ENCODE data around the gene GTF2B.
A peak's percentile ranks its signal among the peaks of the same experiment; 100 is the strongest.
"Not testable (repeated sequence)": the region's sequence is repeated elsewhere in the genome, so short reads cannot be mapped to it uniquely, and the experiment has no call there.

Gene GTF2B

DNA sequence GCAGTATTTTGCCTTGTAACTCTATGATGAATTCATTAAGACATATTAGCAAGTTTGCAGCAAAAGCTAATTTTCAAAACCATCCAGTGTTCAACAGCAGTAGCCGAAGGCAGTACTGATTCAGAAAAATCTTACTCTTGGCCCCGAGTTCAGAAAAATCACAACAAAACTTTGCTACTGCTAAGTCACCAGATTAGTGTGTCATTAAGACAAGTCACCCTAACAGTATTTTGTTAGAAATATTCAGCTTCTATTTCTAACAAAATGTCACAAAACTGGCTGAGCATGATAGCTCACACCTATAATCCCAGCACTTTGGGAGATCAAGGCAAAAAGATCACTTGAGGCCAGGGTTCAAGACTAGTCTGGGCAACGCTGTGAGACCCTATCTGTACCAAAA, 8.2 kb downstream of the GTF2B start:
- no peak for DNase-seq (ENCODE audit: low spot score)

DNA sequence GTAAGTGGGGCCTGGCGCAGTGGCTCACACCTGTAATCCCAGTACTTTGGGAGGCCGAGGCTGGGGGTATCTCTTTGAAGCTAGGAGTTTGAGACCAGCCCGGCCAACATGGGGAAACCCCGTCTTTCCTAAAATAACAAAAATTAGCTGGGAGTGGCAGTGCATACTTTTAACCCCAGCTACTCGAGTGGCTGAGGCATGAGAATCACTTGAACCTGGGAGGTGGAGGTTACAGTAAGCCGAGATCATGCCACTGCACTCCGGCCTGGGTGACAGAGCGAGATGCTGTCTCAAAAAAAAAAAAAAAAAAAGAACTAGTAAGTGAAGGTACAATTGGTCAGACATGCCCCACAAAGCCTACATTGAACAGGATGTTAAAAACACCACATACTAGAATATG, 10.7 kb downstream of the GTF2B start:
- DNase-seq (ENCODE audit: low spot score): not testable (repeated sequence)

DNA sequence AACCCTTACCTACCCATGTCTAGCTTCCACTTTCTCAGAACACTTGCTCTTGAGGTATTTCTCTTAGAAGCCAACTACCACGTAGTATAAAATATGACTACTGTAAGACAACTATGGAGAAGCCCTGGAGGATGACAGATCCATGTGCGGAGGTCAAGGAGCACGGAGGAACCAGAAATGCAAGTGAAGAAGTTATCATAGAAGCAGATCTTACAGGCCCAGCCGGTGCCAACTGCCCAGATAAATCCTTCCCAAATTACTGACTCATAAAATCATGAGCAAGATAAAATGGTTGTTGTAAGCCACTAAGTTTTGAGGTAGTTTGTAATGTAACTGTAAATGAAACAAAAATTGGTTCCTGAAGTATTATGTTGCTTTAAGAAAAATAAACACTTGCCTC, 12.6 kb downstream of the GTF2B start:
- DNase-seq (ENCODE audit: low spot score): no peak

DNA sequence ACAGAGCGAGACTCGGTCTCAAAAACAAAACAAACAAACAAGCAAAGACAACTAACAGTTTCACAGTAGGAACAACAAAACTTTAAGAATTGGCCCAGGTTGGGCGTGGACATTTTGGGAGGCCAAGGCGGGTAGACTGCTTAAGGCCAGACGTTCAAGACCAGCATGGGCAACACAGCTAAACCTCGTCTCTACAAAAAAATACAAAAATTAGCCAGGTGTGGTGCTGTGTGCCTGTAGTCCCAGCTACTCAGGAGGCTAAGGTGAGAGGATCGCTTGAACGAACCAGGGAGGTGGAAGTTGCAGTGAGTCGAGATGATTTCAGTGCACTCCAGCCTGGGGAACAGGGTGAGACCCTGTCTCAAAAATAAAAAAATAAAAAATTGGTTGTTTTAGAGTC, 13.5 kb downstream of the GTF2B start:
- DNase-seq (ENCODE audit: low spot score): no peak

DNA sequence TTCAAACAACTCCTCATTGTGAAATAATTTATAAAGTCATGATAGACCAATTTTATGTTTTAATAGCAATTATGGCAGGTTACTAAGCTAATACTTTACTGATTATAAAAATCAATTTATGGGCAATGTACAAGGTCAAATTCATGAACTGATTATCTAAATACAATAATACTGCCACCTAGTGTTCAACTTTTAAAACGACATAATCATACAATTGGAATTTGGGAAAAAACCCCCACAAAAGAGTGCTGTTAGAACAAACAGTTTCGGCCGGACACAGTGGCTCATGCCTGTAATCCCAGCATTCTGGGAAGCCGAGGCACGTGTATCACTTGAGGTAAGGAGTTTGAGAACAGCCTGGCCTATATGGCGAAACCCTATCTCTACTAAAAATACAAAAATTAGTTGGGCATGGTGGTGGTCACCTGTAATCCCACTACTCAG, 14.0 kb downstream of the GTF2B start:
- peak; percentile 35 for DNase-seq (ENCODE audit: low spot score)

DNA sequence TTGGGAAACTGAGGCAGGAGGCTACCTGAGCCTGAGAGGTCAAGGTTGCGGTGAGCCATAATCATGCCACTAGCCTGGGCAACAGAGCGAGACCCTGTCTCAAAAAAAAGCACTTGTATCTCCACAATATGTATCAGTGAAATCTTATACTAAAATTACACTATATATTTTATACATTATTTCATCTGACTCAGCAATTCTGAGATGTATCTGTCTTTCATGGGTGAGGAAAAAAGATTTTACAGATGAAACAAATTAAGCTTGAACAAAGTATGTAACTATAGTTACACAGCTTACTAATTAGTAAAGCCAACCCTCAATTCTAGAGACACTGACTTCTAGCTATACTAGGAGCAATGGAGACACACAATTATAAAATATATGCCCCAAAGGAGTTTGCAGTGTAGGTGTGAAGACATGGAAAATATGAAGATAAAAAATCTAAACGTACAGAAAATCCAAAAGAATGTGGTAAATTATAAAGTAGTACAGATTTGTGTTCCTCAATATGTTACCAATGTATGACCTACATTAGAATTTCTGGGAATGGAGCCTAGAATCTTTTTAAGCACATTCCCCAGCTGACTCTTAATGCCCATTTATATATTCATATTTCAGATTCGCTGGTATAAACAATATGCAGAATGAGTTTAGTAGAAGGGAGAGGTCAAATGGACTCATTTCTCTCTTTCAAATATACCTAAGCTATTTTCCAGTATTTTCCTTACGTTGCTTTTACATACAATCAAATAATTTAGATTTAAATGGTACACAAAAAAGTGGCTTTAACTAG, 14.6 kb downstream of the GTF2B start:
- DNase-seq (ENCODE audit: low spot score): no peak

DNA sequence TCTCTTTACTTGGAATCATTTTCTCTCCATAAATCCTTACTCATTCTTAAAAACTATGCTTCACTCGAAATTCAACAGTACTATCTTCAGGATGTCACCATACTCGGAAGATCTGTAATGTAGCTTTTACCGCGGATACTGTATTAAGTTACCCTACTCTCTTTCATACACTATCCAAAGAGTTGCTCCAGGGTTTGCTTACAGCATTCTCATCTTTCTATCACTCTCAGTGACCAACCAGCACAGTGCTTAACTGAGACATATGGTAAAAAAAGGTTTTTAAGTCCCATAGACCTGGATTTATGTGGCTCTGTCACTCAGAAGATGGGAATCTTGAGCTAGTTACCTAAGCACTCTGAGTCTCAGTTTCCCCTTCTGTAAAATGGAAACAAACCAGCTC, 15.8 kb downstream of the GTF2B start:
- no peak for DNase-seq (ENCODE audit: low spot score)

DNA sequence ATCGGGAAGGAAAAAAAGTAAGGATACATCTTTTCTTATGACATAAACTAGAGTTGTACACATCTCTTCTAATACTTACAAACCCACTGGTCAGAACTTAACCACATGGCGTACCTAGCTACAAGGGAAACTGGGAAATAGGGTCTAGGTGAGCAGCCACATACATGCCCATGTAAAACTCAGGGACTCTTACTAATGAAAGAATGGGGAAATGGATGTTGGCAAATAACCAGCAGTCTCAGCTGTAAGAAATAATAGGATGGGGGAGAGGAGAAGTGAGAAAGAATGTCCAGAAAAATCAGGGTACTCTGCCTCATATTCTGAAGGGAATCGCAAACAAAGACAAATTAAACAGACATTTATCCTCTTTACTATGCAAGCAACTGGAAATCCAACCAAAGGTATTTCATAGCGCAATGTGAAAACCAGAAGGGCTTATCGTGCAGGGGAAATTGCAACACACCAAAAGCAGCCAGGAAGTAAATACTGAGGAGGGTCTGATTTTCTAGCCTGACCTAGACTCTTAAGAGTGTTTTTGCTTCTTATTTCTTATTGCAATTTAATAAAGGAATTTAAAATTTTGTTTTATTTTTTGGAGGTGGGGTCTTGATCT, 17.5 kb downstream of the GTF2B start:
- no peak for DNase-seq (ENCODE audit: low spot score)

DNA sequence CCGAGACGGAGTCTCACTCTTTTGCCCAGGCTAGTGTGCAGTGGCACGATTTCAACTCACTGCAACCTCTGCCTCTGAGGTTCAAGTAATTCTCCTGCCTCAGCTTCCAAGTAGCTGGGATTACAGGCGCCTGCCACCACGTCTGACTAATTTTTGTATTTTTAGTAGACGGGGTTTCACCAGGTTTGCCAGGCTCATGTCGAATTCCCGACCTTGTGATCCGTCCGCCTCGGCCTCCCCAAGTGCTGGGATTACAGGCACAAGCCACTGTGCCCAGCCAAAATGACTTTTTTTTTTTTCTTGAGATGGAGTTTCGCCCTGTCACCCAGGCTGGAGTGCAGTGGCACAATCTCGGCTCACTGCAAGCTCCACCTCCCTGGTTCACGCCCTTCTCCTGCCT, 21.7 kb downstream of the GTF2B start:
- not testable (repeated sequence) for DNase-seq (ENCODE audit: low spot score)

DNA sequence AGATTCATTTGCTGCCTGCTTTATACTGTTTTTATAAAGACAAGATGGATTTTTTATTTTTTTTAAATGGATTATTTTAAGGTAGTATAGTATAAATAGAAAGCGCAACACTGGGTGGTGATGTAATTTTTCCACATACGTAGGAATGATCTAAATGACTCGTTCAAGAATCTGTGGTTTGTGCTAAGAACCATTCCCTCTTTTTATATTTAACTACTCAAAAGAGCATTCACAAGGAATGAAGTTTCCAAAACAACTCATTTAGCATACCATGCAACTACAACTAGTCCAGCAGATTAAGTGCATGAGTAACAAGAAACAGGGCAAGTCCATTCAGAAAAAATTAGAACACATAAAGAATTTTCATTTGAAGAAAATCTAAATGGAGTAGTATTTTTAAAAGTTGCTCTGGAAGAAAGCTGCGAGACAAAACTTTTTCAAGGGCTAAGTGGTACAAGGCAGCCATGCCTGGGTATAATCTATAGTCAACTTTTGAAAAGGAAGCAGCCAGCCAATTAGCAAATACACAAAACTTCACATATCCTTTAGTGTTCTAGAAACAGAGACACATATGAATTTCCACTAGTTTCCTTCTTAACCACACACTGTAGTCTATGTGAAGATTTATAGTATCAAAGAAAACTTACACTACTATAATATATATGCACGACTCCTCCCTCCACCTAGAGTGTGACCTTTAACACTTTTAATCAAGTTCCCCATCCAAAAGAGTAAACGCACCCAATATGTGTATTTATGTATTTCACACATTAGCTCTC, 23.4 kb downstream of the GTF2B start:
- no peak for DNase-seq (ENCODE audit: low spot score)

DNA sequence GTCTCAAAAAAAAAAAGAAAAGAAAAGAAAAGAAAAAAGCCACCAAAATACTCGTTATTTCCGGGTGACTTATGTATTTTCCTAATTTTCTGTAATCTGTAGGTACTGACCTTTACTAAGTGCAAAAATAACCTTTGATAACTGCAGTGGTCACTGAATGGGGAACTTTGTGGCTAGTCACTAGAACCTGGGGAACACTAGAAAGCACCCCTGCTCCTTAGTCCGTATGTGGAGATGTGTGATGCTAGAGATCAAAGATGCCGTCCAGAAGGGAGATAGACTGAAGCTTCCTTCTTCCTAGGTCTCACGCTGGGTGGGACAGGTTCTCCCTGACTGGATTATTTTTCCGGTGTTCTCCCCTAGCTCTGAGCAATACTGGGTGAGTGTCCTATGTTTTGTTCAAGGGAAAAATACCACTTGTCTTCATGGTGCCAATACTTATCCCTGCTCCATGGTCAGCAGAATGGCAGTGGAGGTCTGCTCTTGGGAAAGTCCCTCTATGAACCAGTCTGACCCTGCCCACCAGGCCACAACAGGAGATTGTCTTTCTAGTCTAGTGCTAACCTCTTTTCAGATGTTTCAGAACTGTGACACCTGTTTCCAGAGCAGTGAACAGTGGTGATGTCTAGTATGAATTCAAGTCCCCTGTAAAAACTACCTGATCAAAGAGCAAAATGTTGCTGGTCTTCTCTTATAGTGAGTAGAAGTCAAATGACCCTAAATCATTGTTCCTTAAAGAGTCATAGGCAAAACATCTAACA, 39.9 kb downstream of the GTF2B start:
- DNase-seq (ENCODE audit: low spot score): no peak

DNA sequence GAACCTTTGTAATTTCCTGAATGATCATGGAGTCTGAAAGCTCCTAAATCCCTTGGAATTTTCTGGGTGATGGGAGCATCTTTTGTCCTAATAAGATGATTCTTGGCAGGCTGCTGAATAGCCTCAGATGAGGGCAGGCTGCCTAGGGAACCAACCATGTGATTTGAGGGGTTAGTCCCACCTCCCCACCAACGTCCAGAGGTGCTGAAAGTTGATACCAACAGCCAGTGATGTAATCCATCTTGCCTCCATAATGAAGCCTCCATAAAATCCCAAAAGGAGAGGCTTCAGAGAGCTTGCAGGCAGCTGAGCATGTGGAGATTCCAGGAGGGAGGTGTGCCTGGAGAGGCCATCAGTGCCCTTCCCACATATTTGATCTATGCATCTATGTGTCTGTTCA, 43.7 kb downstream of the GTF2B start:
- no peak for DNase-seq (ENCODE audit: low spot score)

DNA sequence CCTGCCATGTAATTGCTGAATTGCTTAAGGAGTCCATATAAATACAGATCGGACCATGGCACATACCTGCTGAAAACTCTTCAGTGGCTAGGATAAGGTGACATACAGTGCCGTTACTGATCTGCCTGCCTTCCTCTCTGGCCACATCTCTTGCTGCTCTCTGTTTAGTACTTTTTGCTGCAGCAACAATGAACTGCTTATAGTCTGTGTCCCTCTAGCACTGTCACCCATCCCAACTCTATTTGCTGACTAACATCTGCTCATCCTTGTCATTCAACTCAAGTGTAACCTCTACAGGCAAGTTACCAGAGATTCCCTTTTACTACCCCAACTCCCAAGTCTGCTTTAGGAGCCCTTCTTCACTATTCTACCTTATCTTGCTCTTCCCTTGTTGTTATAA, 65.6 kb downstream of the GTF2B start:
- DNase-seq (ENCODE audit: low spot score): no peak

DNA sequence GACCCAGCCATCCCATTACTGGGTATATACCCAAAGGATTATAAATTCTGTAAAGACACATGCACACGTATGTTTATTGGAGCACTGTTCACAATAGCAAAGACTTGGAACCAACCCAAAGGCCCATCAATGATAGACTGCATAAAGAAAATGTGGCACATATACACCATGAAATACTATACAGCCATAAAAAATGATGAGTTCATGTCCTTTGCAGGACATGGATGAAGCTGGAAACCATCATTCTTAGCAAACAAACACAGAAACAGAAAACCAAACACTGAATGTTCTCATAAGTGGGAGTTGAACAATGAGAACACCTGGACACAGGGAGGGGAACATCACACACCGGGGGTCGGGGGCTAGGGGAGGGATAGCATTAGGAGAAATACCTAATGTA, 71.7 kb downstream of the GTF2B start:
- not testable (repeated sequence) for DNase-seq (ENCODE audit: low spot score)

DNA sequence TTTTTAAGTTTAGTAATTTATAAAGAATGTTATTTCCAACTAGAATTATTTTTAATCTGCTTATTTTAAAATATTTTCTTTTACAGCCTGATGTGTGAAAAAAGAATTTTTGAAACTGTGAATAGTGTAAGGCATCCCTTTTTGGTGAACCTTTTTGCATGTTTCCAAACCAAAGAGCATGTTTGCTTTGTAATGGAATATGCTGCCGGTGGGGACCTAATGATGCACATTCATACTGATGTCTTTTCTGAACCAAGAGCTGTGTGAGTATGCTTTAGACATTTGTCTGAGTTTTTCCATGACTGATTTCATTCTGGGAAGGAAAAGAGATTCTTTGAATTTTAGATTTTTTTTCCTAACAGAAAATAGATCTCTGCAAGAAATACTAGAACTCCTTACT, 77.9 kb downstream of the GTF2B start:
- no peak for DNase-seq (ENCODE audit: low spot score)

DNA sequence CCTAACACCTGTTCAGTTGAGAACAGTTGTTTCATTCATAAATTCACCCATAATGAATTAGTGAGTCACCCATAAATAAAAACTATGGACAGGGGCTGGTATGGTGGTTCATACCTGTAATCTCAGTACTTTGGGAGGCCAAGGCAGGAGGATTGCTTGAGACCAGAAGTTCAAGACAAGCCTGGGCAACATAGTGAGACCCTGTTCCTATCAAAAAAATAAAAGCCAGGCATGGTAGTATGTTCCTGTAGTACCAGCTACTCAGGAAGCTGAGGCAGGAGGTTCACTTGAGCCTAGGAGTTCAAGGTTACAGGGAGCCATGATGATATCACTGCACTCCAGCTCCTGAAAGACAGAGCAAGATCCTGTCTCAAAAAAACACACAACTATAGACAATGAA, 79.0 kb downstream of the GTF2B start:
- DNase-seq (ENCODE audit: low spot score): no peak

DNA sequence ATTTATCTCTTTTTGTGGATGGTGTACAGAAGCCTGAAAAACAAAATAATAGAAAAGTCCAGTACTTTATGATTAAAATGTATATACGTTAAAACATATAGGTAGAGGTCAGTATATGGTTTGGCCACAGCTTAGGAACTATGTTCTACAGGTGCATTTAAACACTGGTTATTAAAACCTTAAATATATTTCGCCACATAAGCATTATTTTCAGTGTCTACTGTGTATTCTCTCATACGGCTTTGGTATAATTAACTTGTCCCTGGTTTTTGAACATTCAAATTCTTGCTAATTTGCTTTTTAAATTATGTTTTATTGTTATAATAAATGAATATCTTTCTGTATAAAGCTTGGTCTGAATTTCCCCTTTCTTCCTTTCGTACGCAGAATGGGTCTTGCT, 87.9 kb downstream of the GTF2B start:
- no peak for DNase-seq (ENCODE audit: low spot score)

DNA sequence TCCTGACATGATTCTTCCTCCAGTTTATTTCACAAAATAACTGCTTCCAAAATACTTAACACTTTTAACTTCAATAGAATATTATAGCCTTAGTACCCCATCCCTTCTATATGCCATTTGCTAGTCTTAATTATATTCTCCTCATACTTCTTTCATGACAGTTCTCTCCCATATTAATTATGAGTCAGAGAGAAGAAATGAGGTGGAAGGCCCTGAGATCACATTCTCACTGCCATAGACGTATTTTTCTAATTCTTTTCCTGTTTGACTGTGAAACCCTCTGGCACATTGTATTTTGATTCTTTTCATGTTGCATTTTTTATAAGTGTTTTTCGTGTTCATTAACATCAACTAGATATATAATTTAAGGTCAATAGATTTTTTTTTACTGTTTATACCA, 88.4 kb downstream of the GTF2B start:
- no peak for DNase-seq (ENCODE audit: low spot score)
